ENCODE measurements around the gene CRYBG3. TPM values are rescaled to one million over a fixed set of nuclear protein-coding genes. Genes with fewer than 3 reads are reported as not detected.

CRYBG3 gene
- polyA plus RNA-seq, 1 donor from 2014 or later, result 1.3 TPM

GRCh38 chr3:97939401-97939800 lies 117.6 kb downstream of the CRYBG3 start:
- no peaks in the 10 kb centered on the region for H3K36me3 ChIP-seq (ENCODE audit: insufficient read depth, low read length)
- no peaks in the 10 kb centered on the region for H3K27me3 ChIP-seq (ENCODE audit: insufficient read depth, low read depth, low read length)
- no peak overlapping the region for H3K27ac ChIP-seq (ENCODE audit: low read length)
- H3K4me2 ChIP-seq (ENCODE audit: low read length), result no peak overlapping the region
- H2AFZ ChIP-seq (ENCODE audit: low read depth, low read length), result no peak overlapping the region
- H3K79me2 ChIP-seq (replicated peaks; ENCODE audit: insufficient read depth, low read length), result no peaks in the 10 kb centered on the region
- H3K9ac ChIP-seq (ENCODE audit: low read length), result no peak overlapping the region
- no peaks in the 10 kb centered on the region for H3F3A ChIP-seq (ENCODE audit: insufficient read depth, low read length, poor library complexity, severe bottlenecking)
- H3K9me2 ChIP-seq (ENCODE audit: insufficient read depth, low read length), result no peaks in the 10 kb centered on the region
- no peaks in the 10 kb centered on the region for H3K9me3 ChIP-seq (ENCODE audit: low read length)
- TF ChIP-seq RAD21 (conservative IDR thresholded peaks at IDR 0.05), result no peak
- TF ChIP-seq EP300 (conservative IDR thresholded peaks at IDR 0.05; ENCODE audit: poor library complexity, severe bottlenecking), result no peak
- TF ChIP-seq SMC3 (conservative IDR thresholded peaks at IDR 0.05; ENCODE audit: poor library complexity), result no peak
- no peak for TF ChIP-seq MXI1 (conservative IDR thresholded peaks at IDR 0.05; ENCODE audit: poor library complexity, severe bottlenecking)
- TF ChIP-seq EZH2 (IDR thresholded peaks at IDR 0.05; ENCODE audit: borderline replicate concordance, insufficient read depth, low read length, poor library complexity, severe bottlenecking), result no peak
- no peak for TF ChIP-seq POLR2AphosphoS5 (IDR thresholded peaks at IDR 0.05)
- no peak for TF ChIP-seq CTCF (IDR thresholded peaks at IDR 0.05; ENCODE audit: poor library complexity, severe bottlenecking)
- TF ChIP-seq TAF1 (IDR thresholded peaks at IDR 0.05; ENCODE audit: low read depth), result no peak
- TF ChIP-seq REST (IDR thresholded peaks at IDR 0.05; ENCODE audit: borderline replicate concordance), result no peak
- H4K20me1 ChIP-seq (ENCODE audit: insufficient read depth), result no peaks in the 10 kb centered on the region
- no peak overlapping the region for H3K4me3 ChIP-seq (ENCODE audit: low read length)

GRCh38 chr3:97940034-97940433 lies 118.2 kb downstream of the CRYBG3 start:
- Histone ChIP-seq H3K4me3 (ENCODE audit: low read length) (no peak overlapping the region), H4K20me1 (ENCODE audit: insufficient read depth) (no peaks in the 10 kb centered on the region), H3K9ac (ENCODE audit: low read length) (no peak overlapping the region), H3K36me3 (ENCODE audit: insufficient read depth, low read length) (no peaks in the 10 kb centered on the region), H3K4me2 (ENCODE audit: low read length) (no peak overlapping the region), H3K27me3 (ENCODE audit: insufficient read depth, low read depth, low read length) (no peaks in the 10 kb centered on the region), H3K9me2 (ENCODE audit: insufficient read depth, low read length) (no peaks in the 10 kb centered on the region), H2AFZ (ENCODE audit: low read depth, low read length) (no peak overlapping the region), H3K79me2 (replicated peaks; ENCODE audit: insufficient read depth, low read length) (no peaks in the 10 kb centered on the region), H3K9me3 (ENCODE audit: low read length) (no peaks in the 10 kb centered on the region), H3K27ac (ENCODE audit: low read length) (no peak overlapping the region), H3F3A (ENCODE audit: insufficient read depth, low read length, poor library complexity, severe bottlenecking) (no peaks in the 10 kb centered on the region)
- TF ChIP-seq EZH2 (IDR thresholded peaks at IDR 0.05; ENCODE audit: borderline replicate concordance, insufficient read depth, low read length, poor library complexity, severe bottlenecking) (no peak), POLR2AphosphoS5 (IDR thresholded peaks at IDR 0.05) (no peak), CTCF (IDR thresholded peaks at IDR 0.05; ENCODE audit: poor library complexity, severe bottlenecking) (no peak), SMC3 (conservative IDR thresholded peaks at IDR 0.05; ENCODE audit: poor library complexity) (no peak), RAD21 (conservative IDR thresholded peaks at IDR 0.05) (no peak)
